ENCODE results near the gene PHLDA3. TPM values are rescaled to one million over a fixed set of nuclear protein-coding genes. Genes with fewer than 3 reads are reported as not detected.

The PHLDA3 gene
- total and polyA plus RNA-seq, 2 donors (not counting 3 experiments of a cell fraction or from before 2014, with no cell fraction given): 21.4 to 29.5 TPM

DNA sequence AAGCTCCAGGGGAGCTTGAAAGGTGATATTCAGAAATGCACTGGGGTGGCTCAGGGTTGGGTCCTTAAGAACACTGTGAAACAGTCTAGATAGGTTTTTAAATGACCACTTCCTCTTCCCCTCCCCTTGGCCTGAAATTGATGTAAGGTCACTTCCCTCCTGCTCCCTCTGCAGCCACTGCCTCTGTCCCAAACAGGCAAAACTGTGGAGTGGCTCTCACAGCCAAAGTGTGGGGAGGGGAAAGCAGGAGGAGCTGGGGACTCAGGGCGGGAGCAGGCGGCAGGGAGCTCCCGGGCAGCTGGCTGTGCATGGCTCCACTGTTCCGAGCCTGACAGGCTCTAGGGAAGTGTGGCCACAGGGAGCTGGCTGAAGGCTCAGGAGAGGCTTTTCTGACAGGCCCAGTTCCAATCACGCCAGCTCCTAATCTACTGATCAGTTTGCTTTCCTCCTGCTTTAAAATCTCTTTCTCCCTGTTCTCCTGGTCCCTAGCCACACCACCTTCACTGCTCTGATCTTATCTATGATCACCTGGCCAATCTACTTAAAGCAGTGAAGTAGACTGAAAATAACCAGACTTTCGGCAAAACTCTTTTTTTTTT lies 43.1 kb upstream of the PHLDA3 start:
- Histone ChIP-seq H3K9ac (replicated peaks; ENCODE audit: extremely low read depth, insufficient read depth, low read length) (no peak overlapping the region), H2AFZ (ENCODE audit: low read depth, low read length) (peak overlapping the region; percentile 84), H3K9me1 (replicated peaks; ENCODE audit: control insufficient read depth, extremely low read depth, insufficient read depth, low read length) (no peaks in the 10 kb centered on the region), H3K9me3 (replicated peaks; ENCODE audit: control insufficient read depth, insufficient read depth, low read length) (no peaks in the 10 kb centered on the region), H3K27me3 (ENCODE audit: control insufficient read depth in 2 of 2, insufficient read depth in 2 of 2, low read length in 2 of 2) (no peaks in the 10 kb centered on the region), H3K4me3 (replicated peaks in 1 of 3; ENCODE audit: insufficient read depth in 1 of 3, low read depth in 1 of 3, low read length in 3 of 3) (no peak overlapping the region), H3K4me1 (ENCODE audit: control insufficient read depth, extremely low read depth, insufficient read depth, low read length) (peaks cover 20% of the 10 kb centered on the region), H3K36me3 (ENCODE audit: control insufficient read depth in 2 of 2, extremely low read depth in 1 of 2, insufficient read depth in 2 of 2, low read length in 2 of 2) (no peaks in the 10 kb centered on the region), H3K27ac (ENCODE audit: insufficient read depth, low read depth, low read length) (peak overlapping the region; percentile 15), H3K79me2 (ENCODE audit: control insufficient read depth, insufficient read depth, low read length) (no peaks in the 10 kb centered on the region), H3K4me2 (ENCODE audit: insufficient read depth, low read length) (peak overlapping the region; percentile 14), H4K20me1 (replicated peaks; ENCODE audit: control insufficient read depth, extremely low read depth, insufficient read depth, low read length) (no peaks in the 10 kb centered on the region)
- no TSS peak for BruUV-seq (replicated peaks)
- ChIA-PET CTCF (interaction anchor here (0.5 to 26.3 kb wide), 27 partner anchors 9 to 281 kb away, joined by 3 to 1317 read pairs (median 8); partner anchors contain the start of genes NAV1 and PHLDA3), POLR2A (interaction anchor here (0.7 to 2.0 kb wide), 8 partner anchors 9 to 43 kb away, joined by 4 to 17 read pairs (median 6); partner anchors contain the start of gene PHLDA3)
- intact Hi-C loops (cut with micrococcal nuclease) (loop anchor here (1.0 kb wide), 1 partner anchor 26 kb away; no protein-coding TSS in a partner anchor), dilution Hi-C loops (cut with MboI; ENCODE audit: extremely low pct_ligation_motif_present, low sequenced_read_pairs) (no loop called here)
- FAIRE-seq (peak; percentile 81), DNase-seq (ENCODE audit: low read depth, low spot score) (peak; percentile 39)
- no peak for TF ChIP-seq GATA2 (IDR thresholded peaks at IDR 0.05; ENCODE audit: insufficient read depth, insufficient read length, low read depth, low read length)
- no peak for TF ChIP-seq FOS (IDR thresholded peaks at IDR 0.05; ENCODE audit: borderline replicate concordance, insufficient read depth, low read length)
- TF ChIP-seq MYC (IDR thresholded peaks at IDR 0.05; ENCODE audit: low read depth, low read length): no peak
- TF ChIP-seq, protein P1, sequence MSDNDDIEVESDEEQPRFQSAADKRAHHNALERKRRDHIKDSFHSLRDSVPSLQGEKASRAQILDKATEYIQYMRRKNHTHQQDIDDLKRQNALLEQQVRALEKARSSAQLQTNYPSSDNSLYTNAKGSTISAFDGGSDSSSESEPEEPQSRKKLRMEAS (IDR thresholded peaks at IDR 0.05; ENCODE audit: insufficient read depth, insufficient read length): no peak
- TF ChIP-seq POLR2AphosphoS5 (IDR thresholded peaks at IDR 0.05; ENCODE audit: insufficient read depth, low read depth, low read length): no peak

GRCh38 chr1:201511396-201511940 lies 42.5 kb upstream of the PHLDA3 start:
- dilution Hi-C loops (cut with MboI; ENCODE audit: extremely low pct_ligation_motif_present, low sequenced_read_pairs): no loop called here
- Histone ChIP-seq H3K4me3 (replicated peaks in 1 of 3; ENCODE audit: insufficient read depth in 1 of 3, low read depth in 1 of 3, low read length in 3 of 3) (no peak overlapping the region), H3K4me2 (ENCODE audit: insufficient read depth, low read length) (peak overlapping the region; percentile 14), H3K9ac (replicated peaks; ENCODE audit: extremely low read depth, insufficient read depth, low read length) (no peak overlapping the region), H3K9me1 (replicated peaks; ENCODE audit: control insufficient read depth, extremely low read depth, insufficient read depth, low read length) (no peaks in the 10 kb centered on the region), H3K36me3 (ENCODE audit: control insufficient read depth in 2 of 2, extremely low read depth in 1 of 2, insufficient read depth in 2 of 2, low read length in 2 of 2) (no peaks in the 10 kb centered on the region), H4K20me1 (replicated peaks; ENCODE audit: control insufficient read depth, extremely low read depth, insufficient read depth, low read length) (no peaks in the 10 kb centered on the region), H3K27me3 (ENCODE audit: control insufficient read depth in 2 of 2, insufficient read depth in 2 of 2, low read length in 2 of 2) (no peaks in the 10 kb centered on the region), H3K9me3 (replicated peaks; ENCODE audit: control insufficient read depth, insufficient read depth, low read length) (no peaks in the 10 kb centered on the region), H3K79me2 (ENCODE audit: control insufficient read depth, insufficient read depth, low read length) (peaks cover 4% of the 10 kb centered on the region), H3K4me1 (ENCODE audit: control insufficient read depth, extremely low read depth, insufficient read depth, low read length) (peaks cover 20% of the 10 kb centered on the region), H3K27ac (ENCODE audit: insufficient read depth, low read depth, low read length) (no peak overlapping the region), H2AFZ (ENCODE audit: low read depth, low read length) (peak overlapping the region; percentile 84)
- intact Hi-C loops (cut with micrococcal nuclease): no loop called here
- no TSS peak for BruUV-seq (replicated peaks)
- ChIA-PET POLR2A (interaction anchor here (0.7 to 2.0 kb wide), 7 partner anchors 8 to 43 kb away, joined by 4 to 17 read pairs (median 6); partner anchors contain the start of gene PHLDA3), CTCF (interaction anchor here (0.5 to 26.3 kb wide), 13 partner anchors 10 to 128 kb away, joined by 3 to 1317 read pairs (median 14); partner anchors contain the start of gene PHLDA3)
- FAIRE-seq (no peak), DNase-seq (ENCODE audit: low read depth, low spot score) (no peak)
- no peak for TF ChIP-seq JUN (IDR thresholded peaks at IDR 0.05; ENCODE audit: borderline replicate concordance, insufficient read depth, insufficient read length, low read depth)
- TF ChIP-seq FOS (IDR thresholded peaks at IDR 0.05; ENCODE audit: borderline replicate concordance, insufficient read depth, low read length): no peak
- TF ChIP-seq POLR2A (IDR thresholded peaks at IDR 0.05; ENCODE audit: low read depth, low read length): no peak
- TF ChIP-seq GATA2 (IDR thresholded peaks at IDR 0.05; ENCODE audit: insufficient read depth, insufficient read length, low read depth, low read length): no peak
- TF ChIP-seq MYC (IDR thresholded peaks at IDR 0.05; ENCODE audit: low read depth, low read length): no peak
- TF ChIP-seq CTCF (IDR thresholded peaks at IDR 0.05; ENCODE audit: extremely low read depth in 1 of 2, insufficient read depth in 1 of 2, low read depth in 1 of 2, low read length in 2 of 2): no peak
- TF ChIP-seq POLR2AphosphoS5 (IDR thresholded peaks at IDR 0.05; ENCODE audit: insufficient read depth, low read depth, low read length): no peak
- TF ChIP-seq, protein P1 (IDR thresholded peaks at IDR 0.05; ENCODE audit: insufficient read depth, insufficient read length): no peak
- TF ChIP-seq EZH2 (IDR thresholded peaks at IDR 0.05; ENCODE audit: borderline replicate concordance, low read depth, low read length, severe bottlenecking): no peak
